CD14-positive monocyte (primary cell): ENCODE measurements around the gene TGFBR3. TPM values are rescaled to one million over a fixed set of nuclear protein-coding genes. Genes with fewer than 3 reads are reported as not detected.

Experiments
- DNase-seq, 3 donors: peaks; one replicate each; pipeline ENCODE4 v3.0.0-alpha.2; 2011 to 2022
- H2AFZ ChIP-seq: 2 replicates; pipeline ENCODE4 v1.6.0; 2012; ENCODE audit warnings: mild to moderate bottlenecking, low read depth, low read length, inconsistent platforms; ENCODE audit not compliant: insufficient read depth, poor library complexity, severe bottlenecking
- H3K27ac ChIP-seq, 2 donors: 1 replicate in 1 of 2; 2 replicates in 1 of 2; pipeline ENCODE4 v1.5.1; 2012 to 2013; ENCODE audit warnings: low read length in 2 of 2, control low read depth in 1 of 2, inconsistent platforms in 1 of 2, low read depth in 1 of 2, mild to moderate bottlenecking in 1 of 2
- H3K27me3 ChIP-seq, 2 donors: one replicate each; pipeline versions ENCODE4 v1.6.0 to v1.6.1; 2011 to 2013; ENCODE audit warnings: low read length in 2 of 2; ENCODE audit not compliant: control insufficient read depth in 2 of 2, insufficient read depth in 2 of 2
- H3K36me3 ChIP-seq, 2 donors: replicated peaks in 1 of 2; 1 replicate in 1 of 2; 2 replicates in 1 of 2; pipeline versions ENCODE4 v1.5.1 to v1.6.1; 2012 to 2013; ENCODE audit warnings: low read length in 2 of 2, control low read depth in 1 of 2, inconsistent platforms in 1 of 2, mild to moderate bottlenecking in 1 of 2; ENCODE audit not compliant: insufficient read depth in 2 of 2, control insufficient read depth in 1 of 2
- H3K4me1 ChIP-seq, 2 donors: 1 replicate in 1 of 2; 2 replicates in 1 of 2; pipeline versions ENCODE4 v1.5.1 to v1.6.1; 2012 to 2013; ENCODE audit warnings: low read length in 2 of 2, control low read depth in 1 of 2, inconsistent platforms in 1 of 2, mild to moderate bottlenecking in 1 of 2, moderate library complexity in 1 of 2; ENCODE audit not compliant: insufficient read depth in 2 of 2, control insufficient read depth in 1 of 2
- H3K4me2 ChIP-seq: replicated peaks from 2 replicates; pipeline ENCODE3; 2012; ENCODE audit warnings: low read length, moderate library complexity, mild to moderate bottlenecking; ENCODE audit not compliant: poor library complexity, severe bottlenecking; ENCODE audit errors: extremely low read depth
- H3K4me3 ChIP-seq, 3 experiments: fragments of 200-600 bp in 1 of 3; sonication (generic) in 1 of 3; replicated peaks in 1 of 3; 1 replicate in 2 of 3; 2 replicates in 1 of 3; pipeline ENCODE4 v1.5.1; 2011 to 2013; ENCODE audit warnings: low read length in 3 of 3, mild to moderate bottlenecking in 3 of 3, control low read depth in 2 of 3, low read depth in 2 of 3, inconsistent platforms in 1 of 3, moderate library complexity in 1 of 3
- H3K79me2 ChIP-seq: 2 replicates; pipeline ENCODE4 v1.6.0; 2012; ENCODE audit warnings: mild to moderate bottlenecking, control low read depth, inconsistent platforms, low read length, moderate library complexity; ENCODE audit not compliant: insufficient read depth
- H3K9ac ChIP-seq: 2 replicates; pipeline ENCODE4 v1.6.0; 2017; ENCODE audit warnings: low read length, mild to moderate bottlenecking; ENCODE audit not compliant: insufficient read depth, poor library complexity, severe bottlenecking
- H3K9me3 ChIP-seq, 2 donors: replicated peaks in 1 of 2; 1 replicate in 1 of 2; 2 replicates in 1 of 2; pipeline versions ENCODE4 v1.5.1 to v1.6.1; 2012 to 2013; ENCODE audit warnings: low read length in 2 of 2, control low read depth in 1 of 2; ENCODE audit not compliant: control insufficient read depth in 1 of 2, insufficient read depth in 1 of 2
- H4K20me1 ChIP-seq: 2 replicates; pipeline ENCODE4 v1.6.0; 2012; ENCODE audit warnings: mild to moderate bottlenecking, low read length, control low read depth, moderate library complexity; ENCODE audit not compliant: insufficient read depth
- H3K27ac Mint-ChIP-seq, 7 donors: one replicate each; pipeline ENCODE4 v1.8.0; 2020; ENCODE audit warnings: mild to moderate bottlenecking in 7 of 7, mixed read lengths in 7 of 7, moderate library complexity in 6 of 7, inconsistent platforms in 2 of 7
- H3K27me3 Mint-ChIP-seq, 3 donors: one replicate each; pipeline ENCODE4 v1.8.0; 2021 to 2022; ENCODE audit warnings: low read depth in 3 of 3, mild to moderate bottlenecking in 3 of 3, mixed read lengths in 3 of 3, moderate library complexity in 3 of 3, inconsistent platforms in 1 of 3
- H3K36me3 Mint-ChIP-seq, 2 donors: one replicate each; pipeline ENCODE4 v1.8.0; 2020; ENCODE audit warnings: mixed read lengths in 2 of 2, inconsistent platforms in 1 of 2, mild to moderate bottlenecking in 1 of 2
- H3K4me1 Mint-ChIP-seq: one replicate; pipeline ENCODE4 v1.8.0; 2020; ENCODE audit warnings: mild to moderate bottlenecking, mixed read lengths
- H3K4me3 Mint-ChIP-seq, 2 donors: one replicate each; pipeline ENCODE4 v1.8.0; 2020; ENCODE audit warnings: mild to moderate bottlenecking in 2 of 2, mixed read lengths in 2 of 2, moderate library complexity in 1 of 2
- H3K9me3 Mint-ChIP-seq, 7 donors: one replicate each; pipeline ENCODE4 v1.8.0; 2020 to 2022; ENCODE audit warnings: mixed read lengths in 7 of 7, mild to moderate bottlenecking in 6 of 7, moderate library complexity in 6 of 7, inconsistent platforms in 2 of 7
- CTCF ChIP-seq: fragments of 200-600 bp; IDR thresholded peaks from one replicate; pipeline ENCODE4 v1.8.0; 2022; ENCODE audit warnings: antibody characterized with exemption, mild to moderate bottlenecking
- WGBS: methylation state at CpG from one replicate; pipeline ENCODE4 v1.1.5; 2013; ENCODE audit warnings: missing lambda C conversion rate; ENCODE audit not compliant: insufficient coverage; 5-methylcytosine and 5-hydroxymethylcytosine counted together
- intact Hi-C, 2 donors: fragments of 100-400 bp; cut with micrococcal nuclease; formaldehyde crosslinking; loops; one replicate each; pipeline versions ENCODE4 v1.15.0 to v1.15.1; 2023
- polyA plus RNA-seq, 3 donors: library from polyadenylated mRNA; depleted of rRNA in 1 of 3; unstranded in 2 of 3; stranded (reverse) in 1 of 3; fragments of 300-500 nt in 2 of 3; fragments of >200 nt in 1 of 3; fragmentation: Illumina TruSeq in 2 of 3; gene quantifications; 1 replicate in 2 of 3; 2 replicates in 1 of 3; pipeline ENCODE4 v1.2.3, GENCODE V29; 2012 to 2021

Gene TGFBR3
- polyA plus RNA-seq, 3 donors: 0.09 to 0.28 (median 0.20) TPM

- Histone ChIP-seq H3K36me3 (no peaks in the 10 kb centered on the region), H4K20me1 (no peaks in the 10 kb centered on the region)
- no CpG with 5 or more reads among the region's 2 CpGs for WGBS
Observed at GRCh38 chr1:91717839-91718238, 168.1 kb downstream of the TGFBR3 start.

GRCh38 chr1:91716339-91716738 lies 169.6 kb downstream of the TGFBR3 start:
- no peak for TF ChIP-seq CTCF
- Mint-ChIP-seq H3K9me3 (no peaks in the 10 kb centered on the region), H3K4me1 (peaks cover 17% of the 10 kb centered on the region), H3K27me3 (peaks cover 0 to 4% (median 2%) of the 10 kb centered on the region in 3 donors), H3K27ac (peak overlapping the region in 1 of 7 donors; percentile 66), H3K36me3 (no peaks in the 10 kb centered on the region), H3K4me3 (no peak overlapping the region)
- 82% methylated on average over 3 of the region's 3 CpGs for WGBS
- Histone ChIP-seq H3K36me3 (no peaks in the 10 kb centered on the region), H3K27ac (no peak overlapping the region), H3K9ac (no peak overlapping the region), H4K20me1 (no peaks in the 10 kb centered on the region), H3K4me1 (peaks cover 12 to 19% of the 10 kb centered on the region in 2 donors), H3K9me3 (no peaks in the 10 kb centered on the region), H2AFZ (no peak overlapping the region), H3K27me3 (no peaks in the 10 kb centered on the region), H3K4me3 (no peak overlapping the region), H3K4me2 (no peak overlapping the region), H3K79me2 (no peaks in the 10 kb centered on the region)
- no peak for DNase-seq
- intact Hi-C loops: no loop called here

More at GRCh38 chr1:91717839-91718238, 168.1 kb downstream of the TGFBR3 start:
- H3K27me3 Mint-ChIP-seq: peaks cover 0 to 4% (median 2%) of the 10 kb centered on the region in 3 donors
- Histone ChIP-seq H3K4me3 (no peak overlapping the region), H3K4me2 (no peak overlapping the region), H3K27me3 (no peaks in the 10 kb centered on the region), H3K27ac (no peak overlapping the region), H3K79me2 (no peaks in the 10 kb centered on the region), H3K4me1 (peaks cover 9 to 14% of the 10 kb centered on the region in 2 donors), H3K9ac (no peak overlapping the region), H3K9me3 (no peaks in the 10 kb centered on the region), H2AFZ (no peak overlapping the region)
- TF ChIP-seq CTCF: no peak
- intact Hi-C loops: no loop called here
- H3K4me3 Mint-ChIP-seq: no peak overlapping the region
- no peaks in the 10 kb centered on the region for H3K9me3 Mint-ChIP-seq
- H3K36me3 Mint-ChIP-seq: no peaks in the 10 kb centered on the region
- DNase-seq: no peak
- peaks cover 14% of the 10 kb centered on the region for H3K4me1 Mint-ChIP-seq
- no peak overlapping the region for H3K27ac Mint-ChIP-seq
